GM18499 (cell line): Measurements from ENCODE around the gene ZNHIT1.
"Not testable (repeated sequence)": the region's sequence is repeated elsewhere in the genome, so short reads cannot be mapped to it uniquely, and the experiment has no call there.

ENCODE experiments used
- ATAC-seq: cut with Tn5 transposase; IDR thresholded peaks from one replicate; pipeline ENCODE4 v1.9.1; 2021; ENCODE audit warnings: moderate number of reproducible peaks; ENCODE audit not compliant: insufficient read depth, unreplicated experiment

Gene ZNHIT1

GRCh38 chr7:101239191-101239950, 21.4 kb downstream of the ZNHIT1 start:
- ATAC-seq = no peak

- ATAC-seq = no peak
Observed at GRCh38 chr7:101239951-101240220, 21.9 kb downstream of the ZNHIT1 start.

- ATAC-seq = no peak
Observed at GRCh38 chr7:101240226-101241014, 22.5 kb downstream of the ZNHIT1 start.

GRCh38 chr7:101241015-101241363, 23.0 kb downstream of the ZNHIT1 start:
- ATAC-seq = no peak

- ATAC-seq = no peak
Observed at GRCh38 chr7:101241443-101242349, 23.7 kb downstream of the ZNHIT1 start.

GRCh38 chr7:101243646-101244374, 25.8 kb downstream of the ZNHIT1 start:
- ATAC-seq = no peak

- ATAC-seq = peak; percentile 69
Observed at GRCh38 chr7:101244375-101245146, 26.6 kb downstream of the ZNHIT1 start, which contains the start of gene FIS1. Gene FIS1 (minus strand): TSS chr7:101245081. CDS start chr7:101245004, 77 bp downstream.

GRCh38 chr7:101245147-101245668, 27.2 kb downstream of the ZNHIT1 start:
- ATAC-seq = no peak

GRCh38 chr7:101248276-101248675, 30.3 kb downstream of the ZNHIT1 start:
- ATAC-seq = no peak

- no peak for ATAC-seq
Observed at GRCh38 chr7:101250324-101250723, 32.4 kb downstream of the ZNHIT1 start.

- ATAC-seq = peak; percentile 84
Observed at GRCh38 chr7:101251871-101252659, 34.1 kb downstream of the ZNHIT1 start.

GRCh38 chr7:101253199-101253598, 35.2 kb downstream of the ZNHIT1 start:
- not testable (repeated sequence) for ATAC-seq

- no peak for ATAC-seq
Observed at GRCh38 chr7:101255796-101256195, 37.8 kb downstream of the ZNHIT1 start.

- no peak for ATAC-seq
Observed at GRCh38 chr7:101258243-101258731, 40.3 kb downstream of the ZNHIT1 start.

- not testable (repeated sequence) for ATAC-seq
Observed at GRCh38 chr7:101264102-101264706, 46.2 kb downstream of the ZNHIT1 start.

GRCh38 chr7:101265622-101266516, 47.9 kb downstream of the ZNHIT1 start:
- ATAC-seq = no peak

GRCh38 chr7:101269664-101270063, 51.7 kb downstream of the ZNHIT1 start:
- ATAC-seq = no peak
